SIG-M5 (cell line): ENCODE measurements around the gene EPB41L3.
A peak's percentile ranks its signal among the peaks of the same experiment; 100 is the strongest.
"Not testable (repeated sequence)": the region's sequence is repeated elsewhere in the genome, so short reads cannot be mapped to it uniquely, and the experiment has no call there.

Experiments
- DNase-seq: peaks from one replicate; lab custom pipeline; 2025; lab: John Stamatoyannopoulos, UW

Gene EPB41L3

GRCh38 chr18:5543773-5544389, at the start of gene EPB41L3:
TSS of gene EPB41L3 (minus strand) at chr18:5543997. CDS start at chr18:5489183, 54,814 bp downstream.
- DNase-seq: no peak

DNA sequence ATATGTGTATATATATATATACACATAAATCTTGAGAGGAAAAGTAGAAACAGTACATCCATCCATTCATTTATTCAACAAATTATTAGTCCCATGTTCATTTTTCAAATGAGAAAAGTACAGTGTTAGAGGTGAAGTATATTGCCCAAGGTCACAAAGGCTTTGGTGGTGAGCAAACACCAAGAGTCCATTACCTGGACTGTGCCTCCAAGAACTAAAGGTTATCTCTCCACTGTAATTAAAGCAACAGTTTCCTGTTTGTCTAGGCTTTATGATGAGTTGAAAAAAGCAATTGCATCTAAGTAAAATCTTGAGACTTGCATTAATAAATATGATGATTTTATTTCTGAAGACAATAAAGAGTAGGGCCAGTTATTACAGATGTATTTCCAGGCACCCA, 44.7 kb upstream of the EPB41L3 start:
- DNase-seq: no peak

DNA sequence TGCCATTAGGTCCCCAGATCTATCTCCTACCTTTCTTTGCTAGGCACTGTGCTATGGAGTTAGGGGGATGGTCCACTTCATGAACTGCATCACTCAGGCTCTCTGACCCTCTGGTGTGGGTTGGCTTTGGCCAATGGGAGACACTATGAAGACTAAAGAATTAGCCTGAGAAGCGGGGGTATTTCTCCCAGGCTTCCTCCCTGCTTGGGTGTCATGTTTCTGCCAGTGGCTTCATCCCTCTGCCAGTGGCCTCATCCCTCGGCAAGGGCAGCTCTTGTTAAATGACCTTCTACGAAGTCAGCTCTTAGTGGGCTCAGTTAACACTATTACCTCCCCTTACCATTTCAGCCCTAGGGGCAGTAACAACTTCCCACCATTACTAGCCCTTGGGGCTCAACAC, 41.9 kb upstream of the EPB41L3 start:
- DNase-seq: no peak

DNA sequence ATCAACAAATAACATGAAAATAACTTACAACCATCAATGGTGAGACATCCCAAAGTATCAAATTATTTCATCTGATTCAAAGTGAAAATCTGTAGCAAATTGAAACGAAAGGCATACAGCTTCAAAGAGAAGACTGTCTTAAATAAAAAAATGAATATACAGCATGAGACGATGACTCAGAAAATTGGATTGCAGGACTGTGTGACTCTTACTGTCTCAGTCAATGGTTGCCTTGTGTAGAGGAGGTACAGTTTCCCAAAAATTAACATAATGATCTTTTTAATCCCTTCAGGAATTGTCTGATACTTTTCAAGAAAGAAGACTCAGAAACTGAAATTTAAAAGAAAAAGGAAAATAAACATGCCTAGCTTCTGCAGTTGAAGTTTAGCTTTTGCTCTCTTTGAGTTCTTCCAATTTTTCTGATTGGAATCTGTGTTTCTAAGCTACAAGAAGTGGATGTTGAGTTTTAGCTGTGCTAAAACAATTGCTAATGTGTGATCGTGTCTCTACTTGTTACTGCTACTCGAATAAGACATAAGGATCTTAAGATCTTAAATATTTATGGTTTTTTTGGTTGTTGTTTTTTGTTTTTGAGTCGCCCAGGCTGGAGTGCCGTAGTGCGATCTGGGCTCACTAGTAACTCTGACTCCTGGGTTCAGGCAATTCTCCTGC, 41.1 kb upstream of the EPB41L3 start:
- DNase-seq: no peak

- DNase-seq: no peak
Observed at GRCh38 chr18:5582849-5583681, 39.3 kb upstream of the EPB41L3 start.

DNA sequence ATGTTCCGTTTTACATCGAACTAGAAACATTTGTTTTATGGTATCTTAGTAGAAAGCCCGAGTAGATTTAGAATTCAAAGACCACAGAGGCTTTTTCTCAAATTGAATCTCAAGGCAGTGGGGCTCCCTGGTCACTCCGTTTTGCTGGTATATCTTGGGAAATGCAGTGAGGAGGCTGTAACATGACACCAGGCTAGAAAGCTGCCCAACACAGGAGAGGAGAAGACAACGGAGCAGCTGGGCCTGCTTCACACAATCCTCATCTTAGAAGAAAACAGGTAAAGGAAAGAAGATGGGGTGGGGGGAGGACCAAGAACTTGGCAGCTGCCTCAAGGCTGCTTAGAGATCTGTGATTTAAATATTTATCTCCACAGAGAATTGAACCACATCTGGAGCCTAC, 38.3 kb upstream of the EPB41L3 start:
- no peak for DNase-seq

- DNase-seq: peak; percentile 45
Observed at GRCh38 chr18:5574843-5575242, 31.0 kb upstream of the EPB41L3 start.

- no peak for DNase-seq
Observed at GRCh38 chr18:5571666-5572065, 27.9 kb upstream of the EPB41L3 start.

- DNase-seq: not testable (repeated sequence)
Observed at GRCh38 chr18:5570613-5571012, 26.8 kb upstream of the EPB41L3 start.

DNA sequence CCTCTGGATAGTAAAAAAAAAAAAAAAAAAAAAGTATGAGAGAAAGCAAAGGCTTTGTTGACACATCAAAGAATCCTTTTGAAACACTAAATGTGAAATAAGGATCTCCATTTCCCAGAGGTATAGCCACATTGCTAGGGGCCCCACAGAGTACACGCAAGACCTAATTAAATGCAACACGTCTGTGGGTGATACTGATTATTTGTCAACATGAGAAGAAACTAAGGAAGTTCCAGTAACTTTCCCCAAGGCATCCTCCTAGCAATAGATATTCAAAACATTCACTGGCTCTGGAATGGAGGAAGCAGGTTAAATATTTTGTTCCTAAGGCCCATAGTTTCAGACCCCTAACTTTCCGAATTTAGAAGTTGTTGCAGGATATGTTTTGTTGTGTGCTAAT, 24.6 kb upstream of the EPB41L3 start:
- no peak for DNase-seq

DNA sequence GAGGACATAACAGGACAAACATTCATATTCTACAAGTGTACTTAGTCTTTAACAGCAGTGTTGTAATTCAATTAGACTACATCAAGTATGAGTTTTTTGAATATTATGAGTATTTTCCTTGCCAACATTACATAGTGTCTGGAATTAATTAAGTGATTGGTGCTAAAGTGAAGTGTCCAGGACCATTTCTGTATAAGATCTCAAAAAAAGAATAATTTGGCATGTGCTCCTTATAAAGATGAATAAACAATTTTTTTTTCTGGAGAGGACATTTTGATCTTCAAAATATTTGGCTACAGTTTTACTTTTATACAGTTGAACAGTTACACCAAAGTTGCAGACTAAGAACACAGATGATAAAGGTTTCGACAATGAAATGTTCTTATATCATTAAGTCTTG, 15.1 kb upstream of the EPB41L3 start:
- DNase-seq: no peak

DNA sequence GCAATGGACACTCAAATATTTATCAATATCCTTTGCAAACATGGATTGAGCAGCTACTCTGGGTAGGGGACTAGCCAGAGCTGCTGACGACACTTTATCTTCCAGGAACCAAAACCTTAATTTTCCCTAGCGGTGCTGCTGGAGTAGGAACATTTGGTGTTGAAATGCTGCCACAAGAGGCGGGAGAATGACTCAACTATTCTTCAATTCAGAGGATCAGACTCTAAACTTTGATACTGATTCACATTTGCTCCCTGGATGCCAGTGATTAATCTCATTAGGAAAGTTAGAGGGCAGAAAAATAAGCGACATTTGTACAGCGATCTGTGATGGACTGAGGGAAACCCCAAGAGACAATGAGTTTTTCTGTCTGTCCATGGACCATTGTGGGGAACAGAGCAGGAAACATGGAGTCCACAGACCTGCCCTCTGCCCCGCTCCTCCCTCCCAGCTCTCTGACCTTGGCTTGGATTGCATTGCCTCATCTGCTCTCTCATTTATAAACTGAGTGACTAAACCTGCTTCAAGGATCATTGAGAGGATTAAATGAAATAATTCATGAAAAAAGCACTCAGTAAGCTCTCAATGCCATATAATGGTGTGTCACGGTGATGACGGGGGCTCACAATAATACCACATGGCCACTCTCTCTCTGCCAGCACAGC, 12.6 kb upstream of the EPB41L3 start:
- no peak for DNase-seq

GRCh38 chr18:5554629-5555028, 10.8 kb upstream of the EPB41L3 start:
- no peak for DNase-seq

- DNase-seq: no peak
Observed at GRCh38 chr18:5546660-5547059, 2.9 kb upstream of the EPB41L3 start.

- no peak for DNase-seq
Observed at GRCh38 chr18:5543036-5543680, 639 bp downstream of the EPB41L3 start.

GRCh38 chr18:5542515-5543035, 1.2 kb downstream of the EPB41L3 start:
- no peak for DNase-seq

- DNase-seq: no peak
Observed at GRCh38 chr18:5541644-5542043, 2.2 kb downstream of the EPB41L3 start.

- no peak for DNase-seq
Observed at GRCh38 chr18:5539391-5539790, 4.4 kb downstream of the EPB41L3 start.

DNA sequence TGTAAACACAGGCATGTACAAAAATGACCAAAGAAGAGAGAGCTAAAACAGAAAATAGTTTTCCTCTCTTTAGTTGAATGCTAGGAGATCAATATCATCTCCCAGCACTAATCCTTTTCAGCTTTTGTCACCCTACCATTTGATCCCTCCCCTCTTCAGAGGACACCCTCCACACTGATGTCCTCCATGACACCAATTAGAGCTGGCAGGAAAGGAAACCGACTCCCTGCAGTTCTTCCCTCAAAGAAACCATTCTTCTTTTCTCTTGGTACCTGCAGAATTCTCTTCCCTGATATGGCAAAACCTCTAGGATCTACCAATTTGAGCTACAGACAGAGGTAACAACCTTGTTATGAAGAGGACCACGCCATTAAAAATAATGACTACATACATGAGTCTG, 5.3 kb downstream of the EPB41L3 start:
- no peak for DNase-seq

GRCh38 chr18:5537860-5538259, 5.9 kb downstream of the EPB41L3 start:
- no peak for DNase-seq

DNA sequence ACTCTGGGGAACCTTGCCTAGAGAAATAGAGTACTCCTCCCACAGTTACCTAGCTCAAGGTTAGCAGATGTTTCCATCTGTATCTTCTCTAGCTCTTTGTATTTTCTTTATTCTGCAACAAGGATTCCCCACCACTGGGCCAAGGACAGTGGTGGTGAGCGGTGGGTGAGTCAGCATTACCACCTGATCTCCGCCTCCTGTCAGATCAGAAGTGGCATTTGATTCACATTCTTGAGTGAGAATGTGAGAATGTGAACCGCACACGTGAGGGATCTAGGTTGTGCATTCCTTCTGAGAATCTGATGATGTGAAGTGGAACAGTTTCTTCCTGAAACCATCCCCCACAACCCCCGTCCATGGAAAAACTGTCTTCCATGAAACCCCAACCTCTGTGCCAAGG, 9.0 kb downstream of the EPB41L3 start:
- DNase-seq: no peak

- DNase-seq: no peak
Observed at GRCh38 chr18:5532066-5532465, 11.7 kb downstream of the EPB41L3 start.
